Lung (tissue), 12 donors: ENCODE results near the gene TMEM8B. TPM values are rescaled to one million over a fixed set of nuclear protein-coding genes. Genes with fewer than 3 reads are reported as not detected.
A peak's percentile ranks its signal among the peaks of the same experiment; 100 is the strongest.

ENCODE experiments used
- ATAC-seq: fragments of 200-7000 bp; cut with Tn5 transposase; one replicate; pipeline ENCODE4 v1.9.1; 2020; ENCODE audit warnings: moderate number of reproducible peaks; ENCODE audit not compliant: insufficient read depth, low FRiP score
- DNase-seq, 3 donors: peaks; one replicate each; pipeline ENCODE4 v3.0.0-alpha.2; 2013 to 2017
- H3K27ac ChIP-seq, 2 donors: one replicate each; pipeline ENCODE4 v1.5.1; 2013; ENCODE audit warnings: mild to moderate bottlenecking in 2 of 2, moderate library complexity in 2 of 2, control low read depth in 1 of 2, inconsistent platforms in 1 of 2, low read depth in 1 of 2, low read length in 1 of 2
- H3K27me3 ChIP-seq, 3 donors: one replicate each; pipeline ENCODE4 v1.5.1; 2013; ENCODE audit warnings: low read length in 2 of 3; ENCODE audit not compliant: control insufficient read depth in 3 of 3, insufficient read depth in 3 of 3
- H3K36me3 ChIP-seq, 4 donors: one replicate each; pipeline ENCODE4 v1.5.1; 2013; ENCODE audit warnings: low read length in 4 of 4, mild to moderate bottlenecking in 1 of 4, moderate library complexity in 1 of 4; ENCODE audit not compliant: control insufficient read depth in 4 of 4, insufficient read depth in 4 of 4
- H3K4me1 ChIP-seq, 5 donors: one replicate each; pipeline ENCODE4 v1.5.1; 2013; ENCODE audit warnings: low read length in 5 of 5, mild to moderate bottlenecking in 2 of 5, moderate library complexity in 1 of 5; ENCODE audit not compliant: control insufficient read depth in 5 of 5, insufficient read depth in 5 of 5
- H3K4me3 ChIP-seq: one replicate; pipeline ENCODE4 v1.5.1; 2013; ENCODE audit warnings: mild to moderate bottlenecking, control low read depth, moderate library complexity
- H3K9ac ChIP-seq, 2 donors: one replicate each; pipeline ENCODE4 v1.5.1; 2013; ENCODE audit warnings: low read length in 2 of 2, control low read depth in 1 of 2; ENCODE audit not compliant: insufficient read depth in 1 of 2
- H3K9me3 ChIP-seq, 4 donors: one replicate each; pipeline ENCODE4 v1.5.1; 2013; ENCODE audit warnings: low read length in 3 of 4, mild to moderate bottlenecking in 1 of 4, moderate library complexity in 1 of 4; ENCODE audit not compliant: control insufficient read depth in 4 of 4, insufficient read depth in 3 of 4
- WGBS, 2 donors: extraction: QIAGEN DNeasy Blood & Tissue Kit; methylation state at CpG; one replicate each; pipeline ENCODE4 v1.1.7; 2013; 5-methylcytosine and 5-hydroxymethylcytosine counted together
- polyA plus RNA-seq, 2 donors: library from polyadenylated mRNA; stranded (reverse); fragments of 200-250 nt; gene quantifications; one replicate each; pipeline ENCODE4 v1.2.1, GENCODE V29; 2013
- total RNA-seq, 2 donors: library from RNA; depleted of rRNA in 1 of 2; stranded (reverse); fragments of >200 nt in 1 of 2; gene quantifications; one replicate each; pipeline ENCODE4 v1.2.1, GENCODE V29; 2014 to 2021
- TF ChIP-seq, protein P1 (sequence below): IDR thresholded peaks from 2 replicates; pipeline ENCODE4 v1.5.1; 2012; ENCODE audit warnings: mild to moderate bottlenecking; ENCODE audit errors: control extremely low read depth, extremely low read depth
- donor health status: control.
- donor health status: control.
- donor health status: Bipolar disorder and iron deficiency.
- donor health status: healthy.
- donor health status: DM: yes; HTN: yes; CAD: no.

TMEM8B gene
- total and polyA plus RNA-seq, 4 donors: 6.3 to 13.1 (median 9.1) TPM

GRCh38 chr9:35847792-35848572 is 19.0 kb downstream of the TMEM8B start:
- H3K4me1 ChIP-seq: peaks cover 6 to 21% (median 15%) of the 10 kb centered on the region in 5 donors
- H3K9ac ChIP-seq: no peak overlapping the region
- peaks cover 0 to 32% (median 7%) of the 10 kb centered on the region in 4 donors for H3K36me3 ChIP-seq
- no peaks in the 10 kb centered on the region for H3K27me3 ChIP-seq
- no peaks in the 10 kb centered on the region for H3K9me3 ChIP-seq
- DNase-seq (no peak), ATAC-seq (peak; percentile 31)
- 82 to 85% methylated on average over 4 of the region's 4 CpGs for WGBS, 2 donors
- TF ChIP-seq, protein P1, sequence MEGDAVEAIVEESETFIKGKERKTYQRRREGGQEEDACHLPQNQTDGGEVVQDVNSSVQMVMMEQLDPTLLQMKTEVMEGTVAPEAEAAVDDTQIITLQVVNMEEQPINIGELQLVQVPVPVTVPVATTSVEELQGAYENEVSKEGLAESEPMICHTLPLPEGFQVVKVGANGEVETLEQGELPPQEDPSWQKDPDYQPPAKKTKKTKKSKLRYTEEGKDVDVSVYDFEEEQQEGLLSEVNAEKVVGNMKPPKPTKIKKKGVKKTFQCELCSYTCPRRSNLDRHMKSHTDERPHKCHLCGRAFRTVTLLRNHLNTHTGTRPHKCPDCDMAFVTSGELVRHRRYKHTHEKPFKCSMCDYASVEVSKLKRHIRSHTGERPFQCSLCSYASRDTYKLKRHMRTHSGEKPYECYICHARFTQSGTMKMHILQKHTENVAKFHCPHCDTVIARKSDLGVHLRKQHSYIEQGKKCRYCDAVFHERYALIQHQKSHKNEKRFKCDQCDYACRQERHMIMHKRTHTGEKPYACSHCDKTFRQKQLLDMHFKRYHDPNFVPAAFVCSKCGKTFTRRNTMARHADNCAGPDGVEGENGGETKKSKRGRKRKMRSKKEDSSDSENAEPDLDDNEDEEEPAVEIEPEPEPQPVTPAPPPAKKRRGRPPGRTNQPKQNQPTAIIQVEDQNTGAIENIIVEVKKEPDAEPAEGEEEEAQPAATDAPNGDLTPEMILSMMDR: no peak
- peak overlapping the region in 1 of 2 donors; percentile 70 for H3K27ac ChIP-seq
- H3K4me3 ChIP-seq: no peak overlapping the region

DNA sequence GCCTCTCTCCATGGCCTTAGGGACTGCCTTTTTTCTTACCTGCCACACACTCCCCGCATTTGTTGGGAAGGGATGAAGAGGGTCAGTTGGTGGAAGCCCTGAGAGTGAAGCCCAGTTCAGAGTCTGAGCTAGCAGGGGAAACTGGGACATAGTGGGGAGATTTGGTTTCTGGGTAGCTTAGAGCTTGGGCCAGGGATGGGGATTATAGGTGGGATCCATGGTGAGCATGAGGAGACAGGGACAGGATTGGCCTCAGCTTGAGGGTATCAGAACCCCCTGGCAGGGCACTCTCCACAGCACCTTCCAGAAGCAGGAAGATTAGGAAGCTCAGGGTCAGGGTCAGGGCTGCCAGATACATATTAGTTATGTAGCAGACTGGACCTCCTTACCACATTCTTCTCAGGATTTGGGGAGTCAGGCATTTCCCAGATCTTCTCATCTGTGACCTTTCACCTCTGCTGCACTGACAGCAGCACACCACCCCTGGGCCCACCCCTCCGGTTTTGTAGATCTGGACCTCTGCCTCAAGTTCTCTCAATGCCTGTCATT is 23.3 kb downstream of the TMEM8B start:
- DNase-seq: no peak
- no peak overlapping the region for H3K27ac ChIP-seq
- no peak overlapping the region for H3K9ac ChIP-seq
- H3K36me3 ChIP-seq: peaks cover 0 to 23% (median 7%) of the 10 kb centered on the region in 4 donors
- H3K4me3 ChIP-seq: no peak overlapping the region
- H3K9me3 ChIP-seq: no peaks in the 10 kb centered on the region
- TF ChIP-seq, protein P1: no peak
- WGBS, 2 donors: 85 to 95% methylated on average over 2 of the region's 2 CpGs
- no peak for ATAC-seq
- H3K4me1 ChIP-seq: no peaks in the 10 kb centered on the region
- H3K27me3 ChIP-seq: no peaks in the 10 kb centered on the region

DNA sequence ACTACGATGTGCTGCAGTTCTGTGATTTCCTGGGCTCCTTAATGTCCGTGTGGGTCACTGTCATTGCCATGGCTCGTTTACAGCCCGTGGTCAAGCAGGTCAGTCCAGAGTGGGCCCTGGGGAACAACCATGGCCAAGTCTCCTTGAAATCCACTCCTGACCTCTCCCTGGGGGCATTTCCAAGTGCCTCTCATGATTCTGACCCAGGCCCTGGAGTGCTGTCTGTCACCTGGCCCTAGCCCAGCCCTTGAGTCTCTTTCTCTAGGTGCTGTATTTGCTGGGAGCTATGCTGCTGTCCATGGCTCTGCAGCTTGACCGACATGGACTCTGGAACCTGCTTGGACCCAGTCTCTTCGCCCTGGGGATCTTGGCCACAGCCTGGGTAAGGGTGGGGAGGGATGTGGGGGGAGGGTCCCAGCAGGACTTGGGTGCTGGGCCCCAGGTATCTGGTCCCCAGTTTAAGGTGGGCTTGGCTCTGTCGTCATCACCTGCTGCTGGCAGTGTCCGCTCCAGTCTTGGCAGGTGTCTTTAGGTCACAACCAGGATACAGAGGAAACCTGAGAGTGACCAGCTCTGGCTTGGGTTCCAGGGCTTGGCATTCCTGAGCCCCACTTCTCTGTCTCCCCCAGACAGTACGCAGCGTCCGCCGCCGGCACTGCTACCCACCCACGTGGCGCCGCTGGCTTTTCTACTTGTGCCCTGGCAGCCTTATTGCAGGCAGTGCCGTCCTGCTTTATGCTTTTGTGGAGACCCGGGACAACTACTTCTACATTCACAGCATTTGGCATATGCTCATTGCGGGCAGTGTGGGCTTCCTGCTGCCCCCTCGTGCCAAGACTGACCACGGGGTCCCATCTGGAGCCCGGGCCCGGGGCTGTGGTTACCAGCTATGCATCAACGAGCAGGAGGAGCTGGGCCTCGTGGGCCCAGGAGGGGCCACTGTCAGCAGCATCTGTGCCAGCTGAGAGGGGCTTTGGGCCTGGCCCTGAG is 24.1 kb downstream of the TMEM8B start:
- H3K9me3 ChIP-seq: no peaks in the 10 kb centered on the region
- 89 to 92% methylated on average over 25 of the region's 25 CpGs for WGBS, 2 donors
- H3K4me1 ChIP-seq: no peaks in the 10 kb centered on the region
- DNase-seq (no peak), ATAC-seq (no peak)
- no peak overlapping the region for H3K4me3 ChIP-seq
- no peak overlapping the region for H3K9ac ChIP-seq
- H3K27me3 ChIP-seq: no peaks in the 10 kb centered on the region
- TF ChIP-seq, protein P1: no peak
- peaks cover 0 to 21% (median 6%) of the 10 kb centered on the region in 4 donors for H3K36me3 ChIP-seq
- no peak overlapping the region for H3K27ac ChIP-seq
